ENCODE results near the gene FUT9. TPM values are rescaled to one million over a fixed set of nuclear protein-coding genes. Genes with fewer than 3 reads are reported as not detected.

FUT9 gene
- total RNA-seq, 1 donor from 2014 or later: not detected

DNA sequence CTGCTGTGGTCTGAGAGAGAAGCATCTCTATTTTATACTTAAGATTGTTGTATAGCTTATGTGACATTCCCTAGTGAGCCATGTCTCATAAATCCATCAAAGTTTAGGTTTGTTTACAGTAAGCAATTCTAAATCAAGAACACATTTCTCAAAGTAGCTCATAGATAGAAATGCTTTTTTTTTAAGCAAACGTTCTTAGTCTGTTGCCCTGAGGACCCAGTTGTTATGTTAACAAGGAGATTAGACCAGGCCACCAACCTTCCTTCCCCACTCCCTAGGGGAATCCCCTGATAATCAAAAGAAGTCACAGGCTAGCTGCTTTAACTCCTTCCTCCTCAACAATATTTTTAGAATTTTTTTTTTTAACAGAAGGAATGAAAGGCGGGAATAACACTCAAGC lies 169.0 kb downstream of the FUT9 start:
- H3K27me3 ChIP-seq: no peaks in the 10 kb centered on the region
- TF ChIP-seq, protein P1, sequence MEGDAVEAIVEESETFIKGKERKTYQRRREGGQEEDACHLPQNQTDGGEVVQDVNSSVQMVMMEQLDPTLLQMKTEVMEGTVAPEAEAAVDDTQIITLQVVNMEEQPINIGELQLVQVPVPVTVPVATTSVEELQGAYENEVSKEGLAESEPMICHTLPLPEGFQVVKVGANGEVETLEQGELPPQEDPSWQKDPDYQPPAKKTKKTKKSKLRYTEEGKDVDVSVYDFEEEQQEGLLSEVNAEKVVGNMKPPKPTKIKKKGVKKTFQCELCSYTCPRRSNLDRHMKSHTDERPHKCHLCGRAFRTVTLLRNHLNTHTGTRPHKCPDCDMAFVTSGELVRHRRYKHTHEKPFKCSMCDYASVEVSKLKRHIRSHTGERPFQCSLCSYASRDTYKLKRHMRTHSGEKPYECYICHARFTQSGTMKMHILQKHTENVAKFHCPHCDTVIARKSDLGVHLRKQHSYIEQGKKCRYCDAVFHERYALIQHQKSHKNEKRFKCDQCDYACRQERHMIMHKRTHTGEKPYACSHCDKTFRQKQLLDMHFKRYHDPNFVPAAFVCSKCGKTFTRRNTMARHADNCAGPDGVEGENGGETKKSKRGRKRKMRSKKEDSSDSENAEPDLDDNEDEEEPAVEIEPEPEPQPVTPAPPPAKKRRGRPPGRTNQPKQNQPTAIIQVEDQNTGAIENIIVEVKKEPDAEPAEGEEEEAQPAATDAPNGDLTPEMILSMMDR (IDR thresholded peaks at IDR 0.05): no peak
- no peaks in the 10 kb centered on the region for H3K4me1 ChIP-seq
- DNase-seq (no peak), ATAC-seq (no peak)
- no peaks in the 10 kb centered on the region for H3K9me3 ChIP-seq
- intact Hi-C loops (cut with DNase I): no loop called here
- H3K36me3 ChIP-seq: no peaks in the 10 kb centered on the region
- H3K27ac ChIP-seq: no peak overlapping the region
- H3K4me3 ChIP-seq: no peak overlapping the region

DNA sequence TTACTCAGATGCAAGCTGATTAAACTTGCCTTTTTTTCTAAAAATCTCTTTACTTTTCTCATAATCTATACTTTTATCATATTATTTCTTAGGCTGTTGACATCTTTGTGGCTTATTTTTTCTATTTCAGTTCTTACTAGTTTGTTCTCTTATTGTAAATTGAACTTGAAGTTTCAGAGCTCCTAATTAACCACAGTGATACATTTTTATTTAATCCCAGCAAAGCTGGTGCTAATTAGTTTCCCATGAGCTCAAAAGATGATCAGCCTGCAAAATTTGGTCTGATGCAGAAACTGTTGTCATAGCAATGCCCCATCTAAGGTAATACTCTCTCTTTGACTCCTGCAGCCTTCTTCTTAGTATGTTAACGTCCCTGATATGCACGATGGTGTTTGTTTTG lies 170.3 kb downstream of the FUT9 start:
- no peaks in the 10 kb centered on the region for H3K9me3 ChIP-seq
- no peaks in the 10 kb centered on the region for H3K36me3 ChIP-seq
- H3K27me3 ChIP-seq: no peaks in the 10 kb centered on the region
- intact Hi-C loops (cut with DNase I): no loop called here
- H3K4me1 ChIP-seq: no peaks in the 10 kb centered on the region
- no peak for DNase-seq
- ATAC-seq: no peak
- TF ChIP-seq, protein P1 (IDR thresholded peaks at IDR 0.05): no peak
- no peak overlapping the region for H3K27ac ChIP-seq
- no peak overlapping the region for H3K4me3 ChIP-seq

DNA sequence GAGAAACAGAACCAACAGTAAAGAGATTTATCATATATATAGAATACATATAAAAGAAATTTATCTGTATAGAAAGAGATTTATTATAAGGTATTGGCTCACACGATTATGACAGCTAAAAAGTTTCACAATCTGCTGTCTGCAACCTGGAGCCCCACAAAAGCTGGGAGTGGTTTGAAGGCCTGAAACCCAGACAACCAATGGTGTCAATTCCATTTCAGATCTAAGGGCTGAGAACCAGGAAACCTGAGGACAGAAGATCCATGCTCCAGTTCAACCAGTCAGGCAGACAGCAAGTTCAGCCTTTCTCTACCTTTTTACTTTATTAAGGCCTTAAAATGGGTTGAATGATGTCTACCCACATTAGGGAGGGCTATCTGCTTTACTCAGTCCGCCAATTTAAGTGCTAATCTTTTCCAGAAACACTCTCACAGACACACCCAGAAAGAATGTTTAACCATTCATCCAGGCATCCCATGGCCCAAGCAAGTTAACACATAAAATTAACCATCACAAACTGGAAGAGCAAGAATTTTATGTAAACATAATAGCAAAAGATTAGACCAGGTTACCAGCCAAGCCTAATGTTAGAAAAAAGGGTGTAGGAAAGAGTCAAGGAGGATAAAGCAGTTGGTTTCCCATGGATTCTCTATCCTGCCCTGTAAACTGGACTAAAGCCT lies 170.9 kb downstream of the FUT9 start:
- Histone ChIP-seq H3K27me3 (no peaks in the 10 kb centered on the region), H3K9me3 (no peaks in the 10 kb centered on the region), H3K4me3 (no peak overlapping the region), H3K27ac (no peak overlapping the region), H3K4me1 (no peaks in the 10 kb centered on the region), H3K36me3 (no peaks in the 10 kb centered on the region)
- intact Hi-C loops (cut with DNase I): no loop called here
- no peak for DNase-seq
- no peak for ATAC-seq
- TF ChIP-seq, protein P1 (IDR thresholded peaks at IDR 0.05): no peak

DNA sequence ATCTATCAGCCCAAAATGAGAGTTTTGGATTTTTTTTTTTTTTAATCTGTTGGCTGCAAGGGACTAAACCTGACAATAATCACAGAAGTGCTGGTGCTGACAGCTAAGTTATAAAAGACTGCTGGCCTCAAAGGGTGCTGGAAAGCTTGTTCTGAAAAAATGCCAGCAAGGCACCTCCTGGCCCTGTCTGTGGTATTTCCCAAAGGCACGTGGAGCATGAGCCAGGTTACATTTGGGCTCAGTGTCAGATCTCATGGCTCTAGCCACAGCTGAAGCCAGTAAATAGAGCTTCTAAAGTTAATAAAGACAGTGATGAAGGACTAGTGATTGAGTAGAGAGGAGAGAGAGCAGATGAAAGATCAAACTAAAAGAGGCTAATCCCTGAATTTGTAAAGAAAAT lies 178.9 kb downstream of the FUT9 start:
- Histone ChIP-seq H3K4me3 (no peak overlapping the region), H3K27me3 (no peaks in the 10 kb centered on the region), H3K9me3 (no peaks in the 10 kb centered on the region), H3K36me3 (no peaks in the 10 kb centered on the region), H3K27ac (no peak overlapping the region), H3K4me1 (no peaks in the 10 kb centered on the region)
- no peak for ATAC-seq
- intact Hi-C loops (cut with DNase I): no loop called here
- TF ChIP-seq, protein P1 (IDR thresholded peaks at IDR 0.05): no peak
- no peak for DNase-seq

DNA sequence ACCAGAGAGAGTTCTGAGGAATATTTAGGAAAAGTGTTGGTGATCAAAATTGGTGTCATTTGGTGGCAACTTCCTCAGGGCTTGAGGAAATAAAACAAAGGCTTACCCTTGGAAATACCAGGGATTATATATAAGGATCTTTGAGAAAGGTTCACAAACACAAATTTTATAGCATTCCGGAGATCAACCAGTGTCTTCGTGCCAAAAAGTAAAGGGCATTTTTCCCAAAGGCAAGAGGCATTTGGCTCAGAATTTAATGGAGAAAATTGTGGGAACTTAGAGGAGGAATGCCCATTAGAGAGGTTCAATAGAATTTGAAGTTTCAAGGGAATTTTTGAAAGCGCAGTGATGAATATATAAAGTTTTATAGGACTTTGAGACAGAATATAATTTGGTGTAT lies 179.5 kb downstream of the FUT9 start:
- no peaks in the 10 kb centered on the region for H3K27me3 ChIP-seq
- H3K27ac ChIP-seq: no peak overlapping the region
- H3K36me3 ChIP-seq: no peaks in the 10 kb centered on the region
- no peak overlapping the region for H3K4me3 ChIP-seq
- H3K4me1 ChIP-seq: no peaks in the 10 kb centered on the region
- intact Hi-C loops (cut with DNase I): no loop called here
- TF ChIP-seq, protein P1 (IDR thresholded peaks at IDR 0.05): no peak
- H3K9me3 ChIP-seq: no peaks in the 10 kb centered on the region
- ATAC-seq: no peak
- no peak for DNase-seq

DNA sequence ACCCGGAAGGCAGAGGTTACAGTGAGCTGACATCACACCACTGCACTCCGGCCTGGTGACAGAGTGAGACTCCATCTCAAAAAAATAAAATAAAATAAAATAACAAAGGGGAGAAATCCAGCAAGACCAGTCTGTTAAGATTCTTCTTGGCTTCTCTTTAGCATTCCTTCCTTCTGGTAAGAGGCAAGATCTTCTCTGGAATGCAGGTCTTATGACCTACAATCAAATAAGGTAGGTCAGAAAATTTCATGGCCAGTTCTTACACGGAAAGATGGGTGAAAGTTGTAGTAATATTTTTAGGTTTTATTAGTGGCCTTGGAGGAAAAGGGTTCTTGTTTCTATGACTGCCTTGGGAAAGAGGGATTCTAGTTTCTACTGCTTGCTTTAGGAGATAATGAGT lies 180.9 kb downstream of the FUT9 start:
- Histone ChIP-seq H3K27ac (no peak overlapping the region), H3K36me3 (no peaks in the 10 kb centered on the region), H3K27me3 (no peaks in the 10 kb centered on the region), H3K4me3 (no peak overlapping the region), H3K9me3 (no peaks in the 10 kb centered on the region), H3K4me1 (no peaks in the 10 kb centered on the region)
- TF ChIP-seq, protein P1 (IDR thresholded peaks at IDR 0.05): no peak
- no peak for ATAC-seq
- intact Hi-C loops (cut with DNase I): no loop called here
- no peak for DNase-seq

Measured in upper lobe of right lung (tissue), 1 donor.